ENCODE data around the gene MRPL16.

- TF ChIP-seq EZH2 (IDR thresholded peaks at IDR 0.05; ENCODE audit: low read length, unreplicated experiment), result no peak
- TF ChIP-seq CTCF (conservative IDR thresholded peaks at IDR 0.05; ENCODE audit: low read depth, low read length), result no peak
- TF ChIP-seq EZH2phosphoT487 (IDR thresholded peaks at IDR 0.05; ENCODE audit: borderline replicate concordance, low read length), result no peak
Measured at GRCh38 chr11:59810911-59811259, 307 bp upstream of the MRPL16 start.

Measured in PC-3 (cell line).